Ovary (tissue), 9 donors: ENCODE data around the gene PRR13. TPM values are rescaled to one million over a fixed set of nuclear protein-coding genes. Genes with fewer than 3 reads are reported as not detected.

ENCODE experiments used
- DNase-seq, 5 donors: peaks; one replicate each; pipeline ENCODE4 v3.0.0-alpha.2; 2019 to 2020
- H3K27ac ChIP-seq, 2 donors: fragments of 200-600 bp; one replicate each; pipeline versions ENCODE4 v1.5.1 to v1.8.0; 2019 to 2022
- H3K27me3 ChIP-seq: fragments of 200-600 bp; one replicate; pipeline ENCODE4 v1.8.0; 2022
- H3K36me3 ChIP-seq: fragments of 200-600 bp; sonication (generic); one replicate; pipeline ENCODE4 v1.5.1; 2019
- H3K4me1 ChIP-seq: one replicate; pipeline ENCODE4 v1.8.1; 2013; ENCODE audit warnings: mild to moderate bottlenecking, moderate library complexity; ENCODE audit not compliant: insufficient read depth
- H3K4me3 ChIP-seq: fragments of 200-600 bp; sonication (generic); one replicate; pipeline ENCODE4 v1.5.1; 2017
- H3K9me3 ChIP-seq, 2 donors: fragments of 200-600 bp in 1 of 2; sonication (generic) in 1 of 2; one replicate each; pipeline versions ENCODE4 v1.5.1 to v1.8.1; 2013 to 2019; ENCODE audit warnings: mild to moderate bottlenecking in 1 of 2, moderate library complexity in 1 of 2
- EP300 ChIP-seq: sonication (generic); formaldehyde crosslinking; IDR thresholded peaks from one replicate; pipeline ENCODE4 v1.6.1; 2017; ENCODE audit warnings: antibody characterized with exemption
- POLR2A ChIP-seq: fragments of 450-650 bp; IDR thresholded peaks from one replicate; pipeline ENCODE4 v1.6.1; 2017; ENCODE audit warnings: antibody characterized with exemption, mild to moderate bottlenecking, moderate library complexity
- WGBS, 3 donors: extraction: QIAGEN DNeasy Blood & Tissue Kit in 1 of 3; methylation state at CpG; one replicate each; pipeline versions ENCODE4 v1.1.5 to v1.1.7; 2013 to 2017; 5-methylcytosine and 5-hydroxymethylcytosine counted together
- intact Hi-C, 4 donors: fragments of 100-400 bp; cut with DNase I; formaldehyde crosslinking; loops; one replicate each; pipeline versions ENCODE4 v1.11.0 to v1.15.1; 2022 to 2023
- polyA plus RNA-seq, 2 donors: library from polyadenylated mRNA; stranded (reverse); fragments of 200-250 nt in 1 of 2; fragments of 350-450 nt in 1 of 2; fragmentation: Illumina TruSeq in 1 of 2; extraction: RNeasy Lipid Tissue Mini Kit (QIAGEN cat#74804) in 1 of 2; gene quantifications; one replicate each; pipeline ENCODE4 v1.2.3, GENCODE V29; 2013 to 2014
- total RNA-seq, 7 donors: library from RNA; depleted of rRNA in 2 of 7; stranded (reverse); fragments of >200 nt in 2 of 7; fragmentation: NEBNext Ultra II Directional in 3 of 7; extraction: Animal tissue kit (Norgen Biotek cat#: 25700) in 3 of 7; gene quantifications; one replicate each; pipeline versions ENCODE4 v1.1.0 to v1.2.4, GENCODE V29; 2016 to 2023
- TF ChIP-seq, protein P1 (sequence below), 3 donors: fragments of 450-650 bp in 2 of 3; fragments of 200-600 bp in 1 of 3; IDR thresholded peaks; one replicate each; pipeline versions ENCODE4 v1.5.1 to v1.8.0; 2016 to 2022; ENCODE audit warnings: antibody characterized with exemption in 3 of 3, mild to moderate bottlenecking in 1 of 3
- donor health status: DM: no; HTN: no; CAD: no; lungs with moderate emphysema.
- donor health status: DM: no; HTN: no; CAD: no.
- donor health status: Bipolar disorder and iron deficiency.
- donor health status: DM: yes; HTN: yes; CAD: no.
- donor health status: DM: no; HTN: no; CAD: no.
- donor health status: DM: yes; HTN: yes; CAD: no.

The PRR13 gene
- total and polyA plus RNA-seq, 9 donors, result 46.1 to 320 (median 118) TPM

DNA sequence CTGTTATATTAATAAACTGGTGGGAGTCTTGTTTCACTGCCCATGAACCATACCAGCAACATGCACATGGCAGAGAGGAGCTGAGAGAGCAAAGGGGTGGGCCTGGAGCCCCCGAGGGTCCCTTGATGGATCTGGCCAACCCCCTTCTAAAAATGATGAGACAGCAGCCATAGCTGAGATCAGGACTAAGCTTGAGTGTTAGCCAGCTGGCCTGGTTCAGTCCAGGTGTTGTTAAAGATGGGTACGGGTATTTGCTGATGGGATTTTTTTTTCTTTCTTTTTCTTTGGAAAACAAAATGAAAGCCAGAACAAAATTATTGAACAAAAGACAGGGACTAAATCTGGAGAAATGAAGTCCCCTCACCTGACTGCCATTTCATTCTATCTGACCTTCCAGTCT lies 26.3 kb downstream of the PRR13 start:
- WGBS, 3 donors, result 49 to 62% (median 52%) methylated on average over 2 of the region's 2 CpGs
- no peaks in the 10 kb centered on the region for H3K9me3 ChIP-seq
- intact Hi-C loops, result no loop called here
- H3K27me3 ChIP-seq, result no peaks in the 10 kb centered on the region
- H3K27ac ChIP-seq, result no peak overlapping the region
- DNase-seq, result no peak
- H3K4me3 ChIP-seq, result no peak overlapping the region
- no peaks in the 10 kb centered on the region for H3K36me3 ChIP-seq
- H3K4me1 ChIP-seq, result no peaks in the 10 kb centered on the region
- TF ChIP-seq, protein P1, sequence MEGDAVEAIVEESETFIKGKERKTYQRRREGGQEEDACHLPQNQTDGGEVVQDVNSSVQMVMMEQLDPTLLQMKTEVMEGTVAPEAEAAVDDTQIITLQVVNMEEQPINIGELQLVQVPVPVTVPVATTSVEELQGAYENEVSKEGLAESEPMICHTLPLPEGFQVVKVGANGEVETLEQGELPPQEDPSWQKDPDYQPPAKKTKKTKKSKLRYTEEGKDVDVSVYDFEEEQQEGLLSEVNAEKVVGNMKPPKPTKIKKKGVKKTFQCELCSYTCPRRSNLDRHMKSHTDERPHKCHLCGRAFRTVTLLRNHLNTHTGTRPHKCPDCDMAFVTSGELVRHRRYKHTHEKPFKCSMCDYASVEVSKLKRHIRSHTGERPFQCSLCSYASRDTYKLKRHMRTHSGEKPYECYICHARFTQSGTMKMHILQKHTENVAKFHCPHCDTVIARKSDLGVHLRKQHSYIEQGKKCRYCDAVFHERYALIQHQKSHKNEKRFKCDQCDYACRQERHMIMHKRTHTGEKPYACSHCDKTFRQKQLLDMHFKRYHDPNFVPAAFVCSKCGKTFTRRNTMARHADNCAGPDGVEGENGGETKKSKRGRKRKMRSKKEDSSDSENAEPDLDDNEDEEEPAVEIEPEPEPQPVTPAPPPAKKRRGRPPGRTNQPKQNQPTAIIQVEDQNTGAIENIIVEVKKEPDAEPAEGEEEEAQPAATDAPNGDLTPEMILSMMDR (IDR thresholded peaks at IDR 0.05), result no peak
- TF ChIP-seq EP300 (no peak), POLR2A (no peak)

DNA sequence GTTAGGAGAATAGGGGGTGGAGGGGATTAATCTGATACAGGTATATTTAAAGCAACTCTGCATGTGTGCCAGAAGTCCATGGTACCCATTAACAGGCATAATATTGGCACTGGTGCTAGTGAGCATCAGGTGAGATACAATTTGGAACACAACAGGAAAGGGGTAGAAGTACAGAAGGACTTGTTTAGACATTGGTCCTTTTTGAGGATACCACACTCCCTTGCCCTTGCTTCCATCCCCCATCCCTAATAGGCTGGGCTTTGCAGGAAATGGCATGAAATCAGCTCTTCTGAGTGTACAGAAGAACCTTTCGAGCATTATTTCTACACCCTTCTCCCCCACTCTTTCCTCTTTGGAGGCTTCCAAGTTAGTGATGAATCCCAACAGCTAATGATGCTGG lies 26.7 kb downstream of the PRR13 start:
- Histone ChIP-seq H3K9me3 (no peaks in the 10 kb centered on the region), H3K36me3 (no peaks in the 10 kb centered on the region), H3K4me3 (no peak overlapping the region), H3K27me3 (no peaks in the 10 kb centered on the region), H3K27ac (no peak overlapping the region), H3K4me1 (no peaks in the 10 kb centered on the region)
- 52 to 69% (median 65%) methylated on average over 1 of the region's 1 CpG for WGBS, 3 donors
- intact Hi-C loops, result no loop called here
- DNase-seq, result no peak
- TF ChIP-seq POLR2A, result no peak
- TF ChIP-seq, protein P1 (IDR thresholded peaks at IDR 0.05), result no peak
- no peak for TF ChIP-seq EP300

DNA sequence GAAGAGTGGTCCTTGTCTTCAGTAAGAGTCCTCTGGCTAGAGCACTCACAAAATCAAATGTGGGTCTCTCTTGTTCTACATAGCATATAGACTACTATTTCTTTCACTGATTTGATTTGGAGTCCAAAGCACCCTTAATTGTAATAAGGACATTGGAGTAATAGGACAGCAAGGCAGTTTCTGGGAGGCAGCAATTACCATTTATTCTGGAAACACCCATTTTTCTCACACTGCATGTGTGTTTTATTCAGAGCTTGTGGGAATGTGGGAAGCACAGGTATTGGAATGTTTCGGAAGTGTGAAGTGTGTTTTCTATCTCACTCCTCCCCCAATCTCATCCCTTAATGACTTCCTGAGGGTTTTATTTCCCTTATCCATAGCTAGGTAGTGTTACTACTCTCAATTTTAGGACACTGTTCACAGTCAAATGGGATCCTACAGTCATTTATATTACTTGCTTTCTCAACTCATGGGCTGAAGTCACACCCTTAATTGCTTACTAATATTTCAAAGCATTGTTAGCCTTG lies 30.6 kb downstream of the PRR13 start:
- H3K27ac ChIP-seq, result no peak overlapping the region
- H3K27me3 ChIP-seq, result no peaks in the 10 kb centered on the region
- H3K9me3 ChIP-seq, result no peaks in the 10 kb centered on the region
- no peaks in the 10 kb centered on the region for H3K36me3 ChIP-seq
- intact Hi-C loops, result loop anchor here in 1 of 4 donors (2.0 kb wide), 1 partner anchor 17 kb away; no protein-coding TSS in a partner anchor
- 61 to 81% (median 71%) methylated on average over 1 of the region's 1 CpG for WGBS, 3 donors
- H3K4me3 ChIP-seq, result no peak overlapping the region
- no peak for DNase-seq
- no peak for TF ChIP-seq EP300
- TF ChIP-seq POLR2A, result no peak
- TF ChIP-seq, protein P1 (IDR thresholded peaks at IDR 0.05), result no peak
- H3K4me1 ChIP-seq, result no peaks in the 10 kb centered on the region

DNA sequence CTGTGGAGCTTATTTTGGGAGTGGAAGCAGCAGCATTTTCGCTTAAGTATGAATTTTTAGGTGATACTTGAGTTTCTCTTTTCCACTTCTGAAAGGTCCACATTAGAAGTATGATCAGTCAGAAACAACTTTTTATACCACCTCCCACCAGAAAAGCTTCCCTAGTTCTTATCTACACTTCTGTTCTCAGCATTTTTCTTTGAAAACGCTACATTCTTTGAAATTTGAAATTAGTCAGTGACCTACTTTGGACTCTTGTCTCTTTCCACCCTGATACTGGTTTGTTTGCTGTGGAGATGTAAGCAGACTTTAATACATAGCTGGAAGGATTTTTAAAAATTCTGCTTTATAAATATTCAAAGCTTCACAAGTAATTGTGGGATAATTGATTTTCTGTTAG lies 32.5 kb downstream of the PRR13 start:
- no peaks in the 10 kb centered on the region for H3K36me3 ChIP-seq

More for the DNA sequence above, 32.5 kb downstream of the PRR13 start:
- TF ChIP-seq POLR2A, result no peak
- TF ChIP-seq EP300, result no peak
- TF ChIP-seq, protein P1 (IDR thresholded peaks at IDR 0.05), result no peak
- DNase-seq, result no peak
- 26 to 33% (median 31%) methylated on average over 2 of the region's 2 CpGs for WGBS, 3 donors
- no peak overlapping the region for H3K27ac ChIP-seq
- H3K9me3 ChIP-seq, result no peaks in the 10 kb centered on the region
- no peaks in the 10 kb centered on the region for H3K27me3 ChIP-seq
- no peaks in the 10 kb centered on the region for H3K4me1 ChIP-seq
- H3K4me3 ChIP-seq, result no peak overlapping the region
- intact Hi-C loops, result no loop called here
